Neural progenitor cell (in vitro differentiated cells): Measurements from ENCODE around the gene LZIC.

Experiments
- EZH2 ChIP-seq: fragments of 200-600 bp; sonication (generic); IDR thresholded peaks from 2 replicates; pipeline ENCODE4 v1.6.1; 2017; ENCODE audit warnings: antibody characterized with exemption, mild to moderate bottlenecking, moderate library complexity
- TF ChIP-seq, protein P1 (sequence below): fragments of 200-600 bp; sonication (generic); IDR thresholded peaks from 2 replicates; pipeline ENCODE4 v1.5.1; 2017; ENCODE audit warnings: antibody characterized with exemption, mild to moderate bottlenecking

DNA sequence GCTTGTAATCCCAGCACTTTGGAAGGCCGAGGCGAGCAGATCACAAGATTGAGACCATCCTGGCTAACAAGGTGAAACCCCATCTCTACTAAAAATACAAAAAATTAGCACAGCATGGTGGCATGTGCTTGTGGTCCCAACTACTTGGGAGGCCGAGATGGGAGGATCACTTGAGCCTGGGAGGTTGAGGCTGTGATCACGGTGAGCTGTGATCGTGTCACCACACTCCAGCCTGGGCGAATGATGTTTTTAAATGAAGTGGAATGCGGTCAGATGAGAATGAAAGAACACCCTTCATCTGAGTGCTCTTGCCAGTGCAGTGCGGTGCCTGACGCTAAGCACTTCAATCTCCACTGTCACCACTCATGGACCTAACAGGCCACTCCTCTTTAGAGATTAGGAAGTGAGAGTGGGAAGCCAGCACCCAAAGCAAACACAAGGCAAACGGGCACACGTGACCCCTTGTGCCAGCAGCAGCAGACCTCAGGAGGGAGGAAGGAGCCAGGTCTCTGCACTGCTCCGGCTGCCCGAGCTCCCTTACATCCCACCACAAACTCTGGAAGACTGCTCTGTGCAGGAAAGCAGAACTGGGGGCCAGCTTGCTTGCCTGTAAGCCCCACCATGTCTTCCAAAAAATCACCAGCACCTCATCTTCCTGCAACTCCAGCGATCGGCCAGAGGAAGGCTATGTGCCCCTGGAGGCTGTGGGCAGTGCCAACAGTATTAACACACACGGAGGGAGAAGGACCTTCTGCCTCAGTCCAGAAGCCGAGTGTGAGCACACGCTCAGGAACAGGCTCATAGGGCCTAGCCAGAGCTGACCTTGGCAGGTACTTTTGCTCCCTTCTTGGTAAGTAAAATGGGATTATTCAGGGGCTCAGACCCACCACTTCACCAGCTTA is 42.8 kb downstream of the LZIC start:
- TF ChIP-seq, protein P1, sequence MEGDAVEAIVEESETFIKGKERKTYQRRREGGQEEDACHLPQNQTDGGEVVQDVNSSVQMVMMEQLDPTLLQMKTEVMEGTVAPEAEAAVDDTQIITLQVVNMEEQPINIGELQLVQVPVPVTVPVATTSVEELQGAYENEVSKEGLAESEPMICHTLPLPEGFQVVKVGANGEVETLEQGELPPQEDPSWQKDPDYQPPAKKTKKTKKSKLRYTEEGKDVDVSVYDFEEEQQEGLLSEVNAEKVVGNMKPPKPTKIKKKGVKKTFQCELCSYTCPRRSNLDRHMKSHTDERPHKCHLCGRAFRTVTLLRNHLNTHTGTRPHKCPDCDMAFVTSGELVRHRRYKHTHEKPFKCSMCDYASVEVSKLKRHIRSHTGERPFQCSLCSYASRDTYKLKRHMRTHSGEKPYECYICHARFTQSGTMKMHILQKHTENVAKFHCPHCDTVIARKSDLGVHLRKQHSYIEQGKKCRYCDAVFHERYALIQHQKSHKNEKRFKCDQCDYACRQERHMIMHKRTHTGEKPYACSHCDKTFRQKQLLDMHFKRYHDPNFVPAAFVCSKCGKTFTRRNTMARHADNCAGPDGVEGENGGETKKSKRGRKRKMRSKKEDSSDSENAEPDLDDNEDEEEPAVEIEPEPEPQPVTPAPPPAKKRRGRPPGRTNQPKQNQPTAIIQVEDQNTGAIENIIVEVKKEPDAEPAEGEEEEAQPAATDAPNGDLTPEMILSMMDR: no peak
- TF ChIP-seq EZH2: no peak
